Fibroblast of lung (primary cell): ENCODE results near the gene CYP27B1.

Experiments used
- CTCF ChIP-seq, 2 donors: IDR thresholded peaks in 1 of 2; conservative IDR thresholded peaks in 1 of 2; 1 replicate in 1 of 2; 2 replicates in 1 of 2; pipeline ENCODE4 v1.5.1; 2011 to 2012; ENCODE audit warnings: low read length in 2 of 2, control low read depth in 1 of 2, inconsistent platforms in 1 of 2, low read depth in 1 of 2, mild to moderate bottlenecking in 1 of 2
- EZH2 ChIP-seq: IDR thresholded peaks from 2 replicates; pipeline ENCODE4 v1.5.1; 2012; ENCODE audit warnings: low read length, control low read depth, mild to moderate bottlenecking; ENCODE audit errors: missing control alignments

- no peak for TF ChIP-seq CTCF (conservative IDR thresholded peaks at IDR 0.05 in 1 of 2, IDR thresholded peaks at IDR 0.05 in 1 of 2; ENCODE audit: low read depth in 1 of 2, low read length in 2 of 2)
- no peak for TF ChIP-seq EZH2
These were observed 2.7 kb upstream of the CYP27B1 start for GRCh38 chr12:57769594-57769993.
